Fibroblast of mammary gland (primary cell): Measurements from ENCODE around the gene RGS6.

Experiments
- DNase-seq: peaks from one replicate; pipeline ENCODE4 v3.0.0-alpha.2; 2010; ENCODE audit warnings: low read depth
- H3K4me3 ChIP-seq: 2 replicates; pipeline ENCODE4 v1.5.1; 2011; ENCODE audit warnings: low read depth, mild to moderate bottlenecking, low read length, moderate library complexity; ENCODE audit not compliant: control insufficient read depth
- TF ChIP-seq, protein P1 (sequence below): conservative IDR thresholded peaks from 2 replicates; pipeline ENCODE4 v1.5.1; 2011; ENCODE audit warnings: low read depth, low read length, inconsistent platforms; ENCODE audit not compliant: control insufficient read depth, insufficient read depth

RGS6 gene

DNA sequence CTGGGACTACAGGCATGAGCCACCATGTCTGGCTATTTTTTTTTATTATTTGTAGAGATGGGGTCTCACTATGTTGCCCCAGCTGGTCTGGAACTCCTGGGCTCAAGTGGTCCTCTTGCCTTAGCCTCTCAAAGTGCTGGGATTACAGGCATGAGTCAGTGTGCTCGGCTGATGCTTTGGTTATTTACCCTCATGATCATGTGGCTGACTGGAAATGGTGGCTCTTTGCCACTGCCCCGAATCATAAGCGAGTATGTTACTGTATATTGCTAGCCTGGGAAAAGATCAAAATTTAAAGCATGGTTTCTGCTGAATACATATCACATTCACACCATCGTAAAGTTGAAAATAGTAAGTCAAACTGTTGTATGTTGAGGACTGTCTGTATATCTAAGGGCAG is 101.1 kb downstream of the RGS6 start:
- TF ChIP-seq, protein P1, sequence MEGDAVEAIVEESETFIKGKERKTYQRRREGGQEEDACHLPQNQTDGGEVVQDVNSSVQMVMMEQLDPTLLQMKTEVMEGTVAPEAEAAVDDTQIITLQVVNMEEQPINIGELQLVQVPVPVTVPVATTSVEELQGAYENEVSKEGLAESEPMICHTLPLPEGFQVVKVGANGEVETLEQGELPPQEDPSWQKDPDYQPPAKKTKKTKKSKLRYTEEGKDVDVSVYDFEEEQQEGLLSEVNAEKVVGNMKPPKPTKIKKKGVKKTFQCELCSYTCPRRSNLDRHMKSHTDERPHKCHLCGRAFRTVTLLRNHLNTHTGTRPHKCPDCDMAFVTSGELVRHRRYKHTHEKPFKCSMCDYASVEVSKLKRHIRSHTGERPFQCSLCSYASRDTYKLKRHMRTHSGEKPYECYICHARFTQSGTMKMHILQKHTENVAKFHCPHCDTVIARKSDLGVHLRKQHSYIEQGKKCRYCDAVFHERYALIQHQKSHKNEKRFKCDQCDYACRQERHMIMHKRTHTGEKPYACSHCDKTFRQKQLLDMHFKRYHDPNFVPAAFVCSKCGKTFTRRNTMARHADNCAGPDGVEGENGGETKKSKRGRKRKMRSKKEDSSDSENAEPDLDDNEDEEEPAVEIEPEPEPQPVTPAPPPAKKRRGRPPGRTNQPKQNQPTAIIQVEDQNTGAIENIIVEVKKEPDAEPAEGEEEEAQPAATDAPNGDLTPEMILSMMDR: no peak
- H3K4me3 ChIP-seq: no peak overlapping the region
- no peak for DNase-seq

- TF ChIP-seq, protein P1: no peak
- no peak for DNase-seq
- H3K4me3 ChIP-seq: no peak overlapping the region
Observed at GRCh38 chr14:72040528-72040927, 108.3 kb downstream of the RGS6 start.

- TF ChIP-seq, protein P1: no peak
- no peak for DNase-seq
- no peak overlapping the region for H3K4me3 ChIP-seq
Observed at GRCh38 chr14:72045271-72045670, 113.0 kb downstream of the RGS6 start.

DNA sequence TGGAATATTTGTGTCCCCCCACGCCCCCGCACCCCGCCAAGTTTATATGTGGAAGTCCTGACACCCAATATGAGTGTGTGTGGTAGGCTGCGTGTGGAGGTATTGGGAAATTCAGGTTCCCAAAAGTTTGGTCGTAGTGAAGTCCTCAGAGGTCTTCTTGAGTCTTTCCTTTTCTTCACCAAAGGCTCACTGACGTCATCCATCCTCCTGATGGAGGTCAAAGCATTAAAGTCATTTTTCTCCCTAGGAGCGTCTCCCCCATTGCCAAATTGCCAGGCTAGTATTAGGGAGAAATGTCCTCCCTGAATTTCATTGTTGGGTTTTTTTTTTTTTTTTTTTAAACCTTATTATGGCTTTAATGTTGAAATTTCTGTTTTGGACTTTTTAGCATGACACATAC is 113.7 kb downstream of the RGS6 start:
- H3K4me3 ChIP-seq: no peak overlapping the region
- TF ChIP-seq, protein P1: no peak
- no peak for DNase-seq

- H3K4me3 ChIP-seq: no peak overlapping the region
Observed at GRCh38 chr14:72049462-72049861, 117.2 kb downstream of the RGS6 start.

DNA sequence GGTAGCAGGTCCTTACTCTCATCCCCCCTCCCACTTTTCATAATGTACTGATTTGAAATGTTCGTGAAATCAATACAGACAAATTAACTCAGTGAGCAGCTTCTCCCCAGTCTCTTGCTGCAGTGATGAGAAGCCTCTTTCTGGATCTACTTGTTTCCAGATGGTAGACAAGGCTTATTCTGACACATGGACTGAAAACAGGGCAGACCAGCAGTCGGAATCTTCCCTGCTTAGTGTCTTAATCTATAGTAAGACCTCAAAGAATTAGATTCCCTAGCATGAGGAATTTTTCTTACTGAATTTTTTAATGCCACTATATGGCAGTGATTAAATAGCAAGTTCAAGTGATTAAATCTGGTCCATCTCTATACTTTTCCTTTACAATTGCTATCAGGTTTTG is 120.1 kb downstream of the RGS6 start:
- DNase-seq: no peak
- TF ChIP-seq, protein P1: no peak
- H3K4me3 ChIP-seq: no peak overlapping the region

More at GRCh38 chr14:72049462-72049861, 117.2 kb downstream of the RGS6 start:
- TF ChIP-seq, protein P1: no peak
- DNase-seq: no peak

DNA sequence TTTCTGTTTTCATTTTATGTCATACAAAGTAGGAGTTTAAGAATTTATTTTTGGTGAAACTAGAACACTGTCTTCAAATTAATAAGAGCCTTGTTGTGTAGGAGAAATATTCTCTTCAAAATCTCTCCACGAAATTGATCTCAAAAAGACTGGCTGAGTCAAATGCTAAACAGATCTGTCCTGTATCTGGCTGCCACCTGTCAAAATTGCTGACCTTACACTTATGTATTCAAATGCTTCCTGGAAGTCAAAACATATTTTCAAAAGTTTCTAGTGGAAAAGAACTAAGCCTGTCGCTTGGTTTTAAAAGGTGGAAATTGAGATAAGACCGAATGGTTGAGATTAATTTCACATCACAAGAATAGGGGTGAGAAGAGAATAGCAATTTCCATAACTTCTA is 121.4 kb downstream of the RGS6 start:
- no peak for DNase-seq
- TF ChIP-seq, protein P1: no peak
- H3K4me3 ChIP-seq: no peak overlapping the region
